HepG2 (cell line): ENCODE results near the gene RANBP6. TPM values are rescaled to one million over a fixed set of nuclear protein-coding genes. Genes with fewer than 3 reads are reported as not detected.

Experiments used
- ATF4 ChIP-seq, 2 experiments: fragments of 450-650 bp in 1 of 2; sonication (generic) in 1 of 2; formaldehyde crosslinking; IDR thresholded peaks; 2 replicates each; pipeline versions ENCODE4 v1.5.0 to v1.8.0; 2020 to 2022; ENCODE audit warnings: mild to moderate bottlenecking in 1 of 2, missing genetic modification reagents in 1 of 2
- FOXJ3 ChIP-seq: sonication (generic); formaldehyde crosslinking; IDR thresholded peaks from 2 replicates; pipeline ENCODE4 v1.4.0; 2020; ENCODE audit warnings: missing genetic modification reagents, mild to moderate bottlenecking, borderline replicate concordance
- GMEB1 ChIP-seq: sonication (generic); formaldehyde crosslinking; IDR thresholded peaks from 2 replicates; pipeline ENCODE4 v1.5.1; 2020; ENCODE audit warnings: missing genetic modification reagents, mild to moderate bottlenecking, borderline replicate concordance
- GTF3A ChIP-seq: sonication (generic); formaldehyde crosslinking; conservative IDR thresholded peaks from 2 replicates; pipeline ENCODE4 v1.4.0; 2020; ENCODE audit warnings: mild to moderate bottlenecking, missing genetic modification reagents
- KLF12 ChIP-seq: sonication (generic); formaldehyde crosslinking; IDR thresholded peaks from 2 replicates; pipeline ENCODE4 v1.4.0; 2020; ENCODE audit warnings: missing genetic modification reagents, borderline replicate concordance
- MIER3 ChIP-seq: IDR thresholded peaks from 2 replicates; pipeline ENCODE4 v1.6.1; 2016; ENCODE audit warnings: missing compliant biosample characterization, borderline replicate concordance
- MIXL1 ChIP-seq: IDR thresholded peaks from 2 replicates; pipeline ENCODE4 v1.6.1; 2016
- RBM22 ChIP-seq: fragments of 200-400 bp; formaldehyde crosslinking; optimal IDR thresholded peaks from 2 replicates; pipeline ENCODE3; 2017; ENCODE audit warnings: mild to moderate bottlenecking, low read length, moderate library complexity
- RELA ChIP-seq: sonication (generic); formaldehyde crosslinking; IDR thresholded peaks from 2 replicates; pipeline ENCODE4 v1.4.0; 2020; ENCODE audit warnings: missing genetic modification reagents
- SIX4 ChIP-seq: sonication (generic); formaldehyde crosslinking; IDR thresholded peaks from 2 replicates; pipeline ENCODE4 v1.4.0; 2020; ENCODE audit warnings: missing genetic modification reagents
- TSC22D2 ChIP-seq: sonication (generic); formaldehyde crosslinking; IDR thresholded peaks from 2 replicates; pipeline ENCODE4 v1.5.1; 2020; ENCODE audit warnings: missing genetic modification reagents, mild to moderate bottlenecking, borderline replicate concordance
- XBP1 ChIP-seq: sonication (generic); formaldehyde crosslinking; IDR thresholded peaks from 2 replicates; pipeline ENCODE4 v1.5.0; 2020; ENCODE audit warnings: missing genetic modification reagents
- ZBTB26 ChIP-seq: IDR thresholded peaks from 2 replicates; pipeline ENCODE4 v1.6.1; 2016; ENCODE audit warnings: missing compliant biosample characterization, missing genetic modification reagents, borderline replicate concordance
- ZMAT5 ChIP-seq: sonication (generic); formaldehyde crosslinking; IDR thresholded peaks from 2 replicates; pipeline ENCODE4 v1.5.0; 2020; ENCODE audit warnings: mild to moderate bottlenecking, low read depth, missing genetic modification reagents, borderline replicate concordance
- ZNF746 ChIP-seq: sonication (generic); formaldehyde crosslinking; IDR thresholded peaks from 2 replicates; pipeline ENCODE4 v1.8.0; 2022; ENCODE audit warnings: mild to moderate bottlenecking, missing genetic modification reagents
- ZNF788 ChIP-seq: sonication (generic); formaldehyde crosslinking; IDR thresholded peaks from 2 replicates; pipeline ENCODE4 v1.5.0; 2020; ENCODE audit warnings: mild to moderate bottlenecking, missing genetic modification reagents, borderline replicate concordance
- ZNF883 ChIP-seq: sonication (generic); formaldehyde crosslinking; IDR thresholded peaks from 2 replicates; pipeline ENCODE4 v1.5.1; 2020; ENCODE audit warnings: mild to moderate bottlenecking, missing genetic modification reagents; ENCODE audit errors: not compliant biosample characterization
- ZSCAN22 ChIP-seq: sonication (generic); formaldehyde crosslinking; IDR thresholded peaks from 2 replicates; pipeline ENCODE4 v1.4.0; 2020; ENCODE audit warnings: mild to moderate bottlenecking, missing genetic modification reagents
- polyA plus RNA-seq, 8 experiments: library from polyadenylated mRNA; depleted of rRNA in 3 of 8; stranded (reverse) in 7 of 8; unstranded in 1 of 8; fragments of >200 nt; fragmentation: Illumina TruSeq in 4 of 8; extraction: Trizol in 4 of 8; gene quantifications; 2 replicates each; pipeline versions ENCODE4 v1.2.1 to v1.2.3, GENCODE V29; 2011 to 2016; ENCODE audit warnings: low read depth in 4 of 8, missing spikeins in 1 of 8, mixed read lengths in 1 of 8; ENCODE audit not compliant: insufficient read depth in 1 of 8
- total RNA-seq, 5 experiments: library from RNA; depleted of rRNA; stranded (reverse); fragments of >200 nt; fragmentation: Illumina TruSeq; extraction: Trizol; gene quantifications; 2 replicates each; pipeline ENCODE4 v1.2.3, GENCODE V29; 2016; ENCODE audit warnings: low read depth in 1 of 5
- TF ChIP-seq, protein P1 (sequence below): sonication (generic); formaldehyde crosslinking; IDR thresholded peaks from 2 replicates; pipeline ENCODE4 v1.5.0; 2020; ENCODE audit warnings: mild to moderate bottlenecking, missing genetic modification reagents, borderline replicate concordance
- TF ChIP-seq, protein P2 (sequence below): sonication (generic); formaldehyde crosslinking; IDR thresholded peaks from 2 replicates; pipeline ENCODE4 v1.5.0; 2020; ENCODE audit warnings: mild to moderate bottlenecking, missing genetic modification reagents

The RANBP6 gene
- total and polyA plus RNA-seq, 2 of the 13 experiments (the other 11 are each of a cell fraction or from before 2014, with no cell fraction given) = 7.5 to 26.0 TPM

DNA sequence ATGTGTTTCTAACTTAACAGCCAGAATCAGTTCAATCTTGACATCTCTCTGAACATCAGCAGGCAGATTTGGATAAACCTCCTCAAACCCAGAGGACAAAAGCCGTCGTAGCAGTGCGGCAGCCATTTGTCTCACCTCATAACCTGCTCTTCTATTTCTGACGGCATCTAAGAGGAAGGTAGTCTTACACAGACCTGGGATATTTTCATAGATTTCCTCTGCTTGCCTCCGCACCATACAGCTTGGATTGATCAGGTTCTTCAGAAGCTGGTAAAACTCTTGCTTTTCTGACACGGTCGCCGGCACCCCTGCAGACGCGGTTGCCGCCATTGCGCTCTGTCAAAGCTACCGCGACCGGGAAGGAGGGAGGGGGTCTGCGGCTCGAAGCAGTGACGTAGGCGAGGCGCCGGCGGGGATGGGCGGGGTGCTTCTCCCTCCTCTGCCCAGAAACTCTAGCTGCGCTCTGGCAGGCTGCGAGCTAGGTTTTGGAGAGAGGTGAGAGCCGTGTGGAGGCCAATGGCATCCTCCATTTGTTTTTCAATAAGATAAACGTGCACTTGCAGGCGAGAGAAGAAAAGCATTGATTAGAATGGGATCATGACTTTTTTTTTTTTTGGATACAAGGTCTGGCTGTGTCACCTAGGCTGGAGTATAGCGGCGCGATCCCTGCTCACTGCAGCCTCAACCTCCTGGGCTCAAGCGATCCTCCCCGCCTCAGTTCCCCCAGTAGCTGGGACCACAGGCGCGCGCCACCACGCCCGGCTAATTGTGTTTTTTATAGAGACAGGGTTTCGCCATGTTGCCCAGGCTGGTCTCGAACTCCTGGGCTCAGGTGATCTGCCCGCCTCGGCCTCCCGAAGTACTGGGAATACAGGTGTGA is at the start of gene RANBP6 (continued):
- TF ChIP-seq ZBTB26 (peak; percentile 46), GTF3A (CRISPR knock-in tag) (no peak), TSC22D2 (CRISPR knock-in tag) (no peak), ZMAT5 (CRISPR knock-in tag) (no peak), ZNF746 (no peak), ATF4 (CRISPR knock-in tag; IDR thresholded peaks at IDR 0.05) (peak in 1 of 2 experiments; percentile 41; a peak in 1 of 4 replicates), MIXL1 (CRISPR knock-in tag) (0 out of 2 replicates have a peak, but pooled peaks have one; percentile 46), ZSCAN22 (no peak), RBM22 (no peak), ZNF788 (CRISPR knock-in tag) (peak; percentile 90; the same call in 1 of the 2 replicates), KLF12 (CRISPR knock-in tag) (no peak), MIER3 (CRISPR knock-in tag) (peak; percentile 25; the same call in 1 of the 2 replicates), ZNF883 (peak; percentile 61), SIX4 (CRISPR knock-in tag) (no peak), FOXJ3 (CRISPR knock-in tag) (peak; percentile 51; the same call in 1 of the 2 replicates), XBP1 (CRISPR knock-in tag) (no peak), GMEB1 (CRISPR knock-in tag) (peak; percentile 67), RELA (CRISPR knock-in tag) (peak; percentile 64; the same call in 1 of the 2 replicates)
- TF ChIP-seq, protein P1, sequence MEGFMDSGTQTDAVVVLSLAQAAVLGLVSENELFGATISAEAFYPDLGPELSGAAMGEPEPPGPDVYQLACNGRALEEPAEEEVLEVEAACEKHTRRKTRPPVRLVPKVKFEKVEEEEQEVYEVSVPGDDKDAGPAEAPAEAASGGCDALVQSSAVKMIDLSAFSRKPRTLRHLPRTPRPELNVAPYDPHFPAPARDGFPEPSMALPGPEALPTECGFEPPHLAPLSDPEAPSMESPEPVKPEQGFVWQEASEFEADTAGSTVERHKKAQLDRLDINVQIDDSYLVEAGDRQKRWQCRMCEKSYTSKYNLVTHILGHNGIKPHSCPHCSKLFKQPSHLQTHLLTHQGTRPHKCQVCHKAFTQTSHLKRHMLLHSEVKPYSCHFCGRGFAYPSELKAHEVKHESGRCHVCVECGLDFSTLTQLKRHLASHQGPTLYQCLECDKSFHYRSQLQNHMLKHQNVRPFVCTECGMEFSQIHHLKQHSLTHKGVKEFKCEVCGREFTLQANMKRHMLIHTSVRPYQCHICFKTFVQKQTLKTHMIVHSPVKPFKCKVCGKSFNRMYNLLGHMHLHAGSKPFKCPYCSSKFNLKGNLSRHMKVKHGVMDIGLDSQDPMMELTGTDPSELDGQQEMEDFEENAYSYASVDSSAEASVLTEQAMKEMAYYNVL = no peak
- TF ChIP-seq, protein P2, sequence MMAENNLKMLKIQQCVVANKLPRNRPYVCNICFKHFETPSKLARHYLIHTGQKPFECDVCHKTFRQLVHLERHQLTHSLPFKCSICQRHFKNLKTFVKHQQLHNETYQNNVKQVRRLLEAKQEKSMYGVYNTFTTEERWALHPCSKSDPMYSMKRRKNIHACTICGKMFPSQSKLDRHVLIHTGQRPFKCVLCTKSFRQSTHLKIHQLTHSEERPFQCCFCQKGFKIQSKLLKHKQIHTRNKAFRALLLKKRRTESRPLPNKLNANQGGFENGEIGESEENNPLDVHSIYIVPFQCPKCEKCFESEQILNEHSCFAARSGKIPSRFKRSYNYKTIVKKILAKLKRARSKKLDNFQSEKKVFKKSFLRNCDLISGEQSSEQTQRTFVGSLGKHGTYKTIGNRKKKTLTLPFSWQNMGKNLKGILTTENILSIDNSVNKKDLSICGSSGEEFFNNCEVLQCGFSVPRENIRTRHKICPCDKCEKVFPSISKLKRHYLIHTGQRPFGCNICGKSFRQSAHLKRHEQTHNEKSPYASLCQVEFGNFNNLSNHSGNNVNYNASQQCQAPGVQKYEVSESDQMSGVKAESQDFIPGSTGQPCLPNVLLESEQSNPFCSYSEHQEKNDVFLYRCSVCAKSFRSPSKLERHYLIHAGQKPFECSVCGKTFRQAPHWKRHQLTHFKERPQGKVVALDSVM (CRISPR knock-in tag) = peak; percentile 56
